Keratinocyte (primary cell): ENCODE data around the gene EDDM13.

Experiments used
- EZH2 ChIP-seq: IDR thresholded peaks from one replicate; pipeline ENCODE4 v1.6.1; 2012; ENCODE audit warnings: inconsistent platforms, mild to moderate bottlenecking, low read length, moderate library complexity
- TF ChIP-seq, protein P1 (sequence below), 3 experiments: IDR thresholded peaks in 1 of 3; conservative IDR thresholded peaks in 1 of 3; optimal IDR thresholded peaks in 1 of 3; 2 replicates in 2 of 3; 3 replicates in 1 of 3; pipeline versions ENCODE3 to v1.5.1; 2011; ENCODE audit warnings: low read length in 3 of 3, mild to moderate bottlenecking in 3 of 3, moderate library complexity in 2 of 3, control low read depth in 1 of 3, inconsistent platforms in 1 of 3; ENCODE audit not compliant: insufficient read depth in 2 of 3; ENCODE audit errors: extremely low read depth in 1 of 3

DNA sequence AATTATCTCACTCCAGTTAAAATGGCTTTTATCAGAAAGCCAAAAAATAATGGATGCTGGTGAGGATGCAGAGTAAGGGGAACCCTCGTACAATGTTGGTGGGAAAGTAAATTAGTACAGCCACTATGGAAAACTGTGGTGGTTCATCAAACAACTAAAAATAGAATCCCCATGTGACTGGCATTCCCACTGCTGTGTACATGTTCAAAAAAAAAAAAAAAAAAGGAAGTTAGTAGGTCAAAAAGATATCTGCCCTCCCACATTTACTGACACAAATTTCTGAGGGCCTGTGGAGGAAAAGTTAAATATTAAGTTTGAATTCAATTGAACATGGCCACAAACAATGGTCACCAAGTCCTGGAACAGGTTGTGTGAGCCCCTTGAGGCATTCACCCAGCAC lies 51.9 kb downstream of the EDDM13 start:
- TF ChIP-seq, protein P1, sequence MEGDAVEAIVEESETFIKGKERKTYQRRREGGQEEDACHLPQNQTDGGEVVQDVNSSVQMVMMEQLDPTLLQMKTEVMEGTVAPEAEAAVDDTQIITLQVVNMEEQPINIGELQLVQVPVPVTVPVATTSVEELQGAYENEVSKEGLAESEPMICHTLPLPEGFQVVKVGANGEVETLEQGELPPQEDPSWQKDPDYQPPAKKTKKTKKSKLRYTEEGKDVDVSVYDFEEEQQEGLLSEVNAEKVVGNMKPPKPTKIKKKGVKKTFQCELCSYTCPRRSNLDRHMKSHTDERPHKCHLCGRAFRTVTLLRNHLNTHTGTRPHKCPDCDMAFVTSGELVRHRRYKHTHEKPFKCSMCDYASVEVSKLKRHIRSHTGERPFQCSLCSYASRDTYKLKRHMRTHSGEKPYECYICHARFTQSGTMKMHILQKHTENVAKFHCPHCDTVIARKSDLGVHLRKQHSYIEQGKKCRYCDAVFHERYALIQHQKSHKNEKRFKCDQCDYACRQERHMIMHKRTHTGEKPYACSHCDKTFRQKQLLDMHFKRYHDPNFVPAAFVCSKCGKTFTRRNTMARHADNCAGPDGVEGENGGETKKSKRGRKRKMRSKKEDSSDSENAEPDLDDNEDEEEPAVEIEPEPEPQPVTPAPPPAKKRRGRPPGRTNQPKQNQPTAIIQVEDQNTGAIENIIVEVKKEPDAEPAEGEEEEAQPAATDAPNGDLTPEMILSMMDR (optimal IDR thresholded peaks at IDR 0.05 in 1 of 3, IDR thresholded peaks at IDR 0.05 in 1 of 3, conservative IDR thresholded peaks at IDR 0.05 in 1 of 3; ENCODE audit: extremely low read depth in 1 of 3, insufficient read depth in 2 of 3, low read length in 3 of 3) = no peak
- TF ChIP-seq EZH2 = no peak
